GM19467 (cell line): ENCODE measurements around the gene PRKCE.

Source experiments
- ATAC-seq: cut with Tn5 transposase; IDR thresholded peaks from one replicate; pipeline ENCODE4 v1.9.1; 2021; ENCODE audit warnings: mild to moderate bottlenecking, moderate library complexity; ENCODE audit not compliant: unreplicated experiment

PRKCE gene

DNA sequence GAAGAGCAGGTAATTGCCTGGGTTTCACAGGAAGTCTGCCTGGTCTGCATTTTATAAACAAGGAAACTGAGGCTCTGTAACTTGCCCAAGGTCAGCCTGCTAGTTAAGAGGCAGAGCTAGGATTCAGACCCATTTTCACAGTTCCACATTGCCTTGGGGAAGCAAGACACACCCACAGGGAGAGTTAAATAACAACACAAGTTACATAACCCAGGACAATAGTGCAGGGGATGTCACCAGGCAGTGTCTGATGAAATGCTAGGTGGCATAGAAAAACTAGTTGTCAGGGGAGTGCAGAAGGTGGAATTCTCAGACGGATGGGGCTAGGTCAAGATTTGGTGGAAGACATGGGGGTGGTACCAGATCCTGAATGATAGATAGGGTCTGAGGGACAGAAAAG is 69.7 kb downstream of the PRKCE start:
- ATAC-seq = no peak

DNA sequence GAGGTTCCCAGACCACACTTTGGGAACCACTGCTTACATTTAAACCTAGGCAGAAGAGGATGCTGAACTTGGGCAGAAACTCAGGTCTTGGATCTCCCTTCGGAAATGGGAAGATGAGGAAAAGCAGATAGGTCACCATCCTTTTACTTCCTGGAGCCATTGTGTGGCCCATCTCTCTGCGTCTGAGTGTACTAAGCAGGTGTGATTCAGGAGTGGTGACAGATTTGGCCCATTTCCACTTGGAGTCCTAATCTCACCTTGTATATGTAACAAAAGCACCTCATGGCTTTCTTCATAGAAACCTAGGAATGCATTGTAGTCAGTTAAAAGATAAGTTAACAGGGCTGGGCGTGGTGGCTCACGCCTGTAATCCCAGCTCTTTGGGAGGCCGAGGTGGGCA is 71.0 kb downstream of the PRKCE start:
- ATAC-seq = no peak

DNA sequence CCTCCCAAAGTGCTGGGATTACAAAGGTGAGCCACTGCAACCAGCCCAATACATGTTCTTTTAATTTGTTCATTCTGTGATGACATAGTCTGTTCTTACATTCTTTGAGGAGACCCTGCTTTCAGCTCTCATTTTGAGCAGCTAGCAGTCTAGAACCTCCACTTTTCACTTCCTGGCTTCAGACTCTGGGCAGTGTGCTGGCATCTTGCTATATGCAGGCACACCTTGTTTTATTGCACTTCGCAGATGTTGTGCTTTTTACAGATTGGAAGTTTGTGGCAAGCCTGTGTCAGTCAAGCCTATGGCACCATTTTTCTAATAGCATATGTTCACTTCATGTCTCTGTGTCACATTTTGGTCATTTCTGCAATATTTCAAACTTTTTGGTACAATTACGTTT is 72.4 kb downstream of the PRKCE start:
- ATAC-seq = no peak

DNA sequence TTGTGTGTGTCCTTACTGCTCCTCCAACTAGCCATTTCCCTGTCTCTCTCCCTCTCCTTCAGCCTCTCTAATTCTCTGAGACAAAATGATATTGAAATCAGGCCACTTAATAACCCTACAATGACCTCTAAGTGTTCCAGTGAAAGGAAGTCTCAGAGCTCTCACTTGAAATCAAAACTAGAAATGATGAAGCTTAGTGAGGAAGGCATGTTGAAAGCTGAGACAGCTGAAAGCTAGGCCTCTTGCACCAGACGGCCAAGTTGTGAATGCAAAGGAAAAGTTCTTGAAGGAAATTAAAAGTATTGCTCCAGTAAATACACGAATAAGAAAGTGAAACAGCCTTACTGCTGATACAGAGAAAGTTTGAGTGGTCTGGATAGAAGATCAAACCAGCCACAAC is 72.9 kb downstream of the PRKCE start:
- ATAC-seq = no peak

DNA sequence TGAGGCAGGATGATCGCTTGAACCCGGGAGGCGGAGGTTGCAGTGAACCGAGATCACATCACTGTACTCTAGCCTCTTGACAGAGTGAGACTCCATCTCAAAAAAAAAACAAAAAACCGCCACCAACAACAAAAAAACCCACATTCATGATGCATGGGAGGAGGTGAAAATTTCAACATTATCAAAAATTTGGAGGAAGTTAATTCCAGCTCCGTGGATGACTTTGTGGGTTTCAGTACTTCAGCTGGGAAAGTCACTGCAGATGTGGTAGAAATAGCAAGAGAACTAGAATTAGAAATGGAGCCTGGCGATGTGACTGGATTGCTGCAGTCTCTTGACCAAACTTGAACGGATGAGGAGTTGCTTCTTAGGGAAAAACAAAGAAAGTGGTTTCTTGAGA is 74.3 kb downstream of the PRKCE start:
- ATAC-seq = no peak

DNA sequence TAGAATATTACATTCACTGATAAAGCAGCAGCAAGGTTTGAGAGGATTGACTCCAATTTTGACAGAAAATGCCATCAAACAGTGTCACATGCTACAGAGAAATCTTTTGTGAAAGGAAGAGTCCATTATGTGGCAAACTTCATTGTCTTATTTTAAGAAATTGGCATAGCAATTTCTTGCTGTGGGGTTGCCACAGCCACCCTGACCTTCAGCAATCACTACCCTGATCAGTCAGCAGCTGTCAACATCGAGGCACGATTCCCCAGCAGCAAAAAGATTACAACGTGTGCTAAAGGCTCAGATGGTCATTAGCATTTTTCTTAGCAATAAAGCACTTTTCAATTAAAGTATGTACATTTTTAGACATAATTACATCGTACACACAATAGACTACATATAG is 74.7 kb downstream of the PRKCE start:
- ATAC-seq = no peak

DNA sequence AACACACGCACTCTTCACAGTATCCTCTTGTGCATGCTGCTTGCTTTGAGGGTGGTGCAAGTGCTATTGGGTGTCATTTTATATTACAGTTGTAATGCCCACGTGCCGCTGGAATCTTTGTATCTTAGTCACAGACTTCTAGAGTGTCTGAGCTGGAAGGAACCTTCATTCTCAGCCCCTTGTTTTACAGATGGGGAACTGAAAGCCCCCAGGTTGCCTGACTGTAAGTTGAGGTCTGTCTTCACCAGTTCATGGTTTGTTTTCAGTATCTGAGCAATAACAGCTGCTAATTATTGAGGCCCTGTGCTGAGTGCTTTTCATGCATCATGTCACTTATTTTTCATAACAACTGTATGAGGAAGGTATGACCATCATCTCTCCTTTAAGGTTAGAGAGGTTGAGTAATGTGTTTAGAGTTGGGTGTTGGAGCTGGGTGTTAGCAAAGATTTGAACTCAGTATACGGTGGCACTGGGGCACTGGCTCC is 77.0 kb downstream of the PRKCE start:
- ATAC-seq = peak; percentile 70

DNA sequence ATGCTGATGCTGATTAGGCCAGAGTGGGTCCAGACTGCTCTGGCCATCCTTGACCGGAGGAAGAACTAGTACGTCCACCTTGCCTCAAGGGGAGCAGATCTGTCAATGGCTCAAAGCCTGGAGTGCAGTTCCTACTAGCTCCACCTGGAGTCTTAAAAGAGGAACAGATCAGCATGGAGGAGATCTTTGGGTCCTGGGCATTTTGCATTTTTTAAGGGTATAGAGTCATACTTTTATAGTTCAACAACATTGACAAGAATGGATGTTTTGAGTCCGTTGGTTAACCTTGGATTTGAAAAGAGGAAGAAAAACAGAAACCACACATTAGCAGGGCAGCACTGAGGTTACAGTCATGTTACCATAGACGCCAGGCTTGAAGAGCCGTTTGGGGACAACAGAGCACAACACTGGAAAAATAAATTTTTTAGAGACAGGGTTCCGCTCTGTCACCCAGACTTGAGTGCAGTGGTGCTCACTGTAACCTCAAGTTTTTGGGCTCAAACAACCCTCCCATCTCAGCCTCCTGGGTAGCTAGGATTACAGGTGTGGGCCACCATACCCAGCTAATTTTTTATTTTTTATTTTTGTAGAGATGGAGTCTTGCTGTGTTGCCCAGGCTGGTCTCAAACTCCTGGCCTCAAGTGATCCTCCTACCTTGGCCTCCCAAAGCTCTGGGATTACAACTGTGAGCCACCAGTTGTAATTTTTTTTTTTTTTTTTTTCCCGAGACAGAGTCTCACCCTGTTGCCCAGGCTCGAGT is 78.5 kb downstream of the PRKCE start:
- peak; percentile 48 for ATAC-seq

DNA sequence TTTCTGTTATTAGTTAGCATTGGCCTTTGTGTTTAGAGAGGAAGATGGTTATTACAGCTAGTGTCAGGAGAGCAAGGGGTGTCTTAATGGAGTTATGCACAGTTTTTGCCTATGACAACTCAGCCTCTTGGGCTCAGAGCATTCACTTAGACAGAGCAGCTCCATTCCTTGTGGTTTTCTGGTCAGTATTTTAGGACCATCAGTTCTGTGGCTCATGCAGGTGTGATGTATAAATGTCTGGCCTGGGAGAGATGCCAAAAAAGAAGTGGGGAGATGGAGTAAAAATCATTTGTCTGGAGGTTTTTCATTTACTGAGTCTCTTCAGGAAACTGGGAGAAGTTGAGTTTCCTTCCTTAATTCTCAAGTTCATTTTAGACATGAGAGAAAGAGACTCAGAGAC is 79.7 kb downstream of the PRKCE start:
- ATAC-seq = no peak

DNA sequence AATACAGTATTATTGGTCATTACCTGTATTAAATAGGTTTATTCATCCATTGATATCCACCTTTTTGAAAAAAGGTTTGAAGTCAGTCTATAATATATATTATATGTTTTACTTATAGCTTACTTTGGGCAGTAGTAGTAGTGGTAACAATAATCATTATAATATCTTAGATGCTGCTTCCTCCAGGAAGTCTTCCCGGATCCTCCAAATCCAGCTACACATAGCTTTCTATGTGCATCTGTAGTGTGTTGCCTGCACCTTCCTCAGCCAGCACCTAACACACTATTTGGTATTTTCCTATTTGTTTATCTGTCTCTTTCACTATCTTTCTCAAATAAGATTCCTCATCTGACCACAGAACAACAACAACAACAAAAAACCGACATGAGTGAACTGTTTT is 81.0 kb downstream of the PRKCE start:
- ATAC-seq = no peak

DNA sequence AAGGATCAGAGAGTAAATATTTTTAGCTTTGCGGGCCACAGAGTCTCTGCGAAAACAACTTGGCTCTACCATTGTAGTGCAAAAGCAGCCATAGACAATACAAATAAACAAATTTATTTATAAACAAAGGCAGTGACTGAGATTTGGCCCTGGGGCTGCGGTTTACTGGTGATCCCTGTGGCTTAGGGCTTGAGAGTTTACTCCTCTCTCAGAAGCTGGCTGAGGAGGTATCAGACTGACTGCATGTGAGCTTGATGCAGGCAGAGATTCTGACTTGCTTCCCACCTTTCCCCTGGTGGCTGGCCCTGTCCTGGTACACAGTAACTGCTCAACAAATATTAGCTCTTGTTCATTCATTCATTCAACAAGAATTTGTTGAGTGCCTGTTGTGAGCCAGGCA is 81.5 kb downstream of the PRKCE start:
- no peak for ATAC-seq

DNA sequence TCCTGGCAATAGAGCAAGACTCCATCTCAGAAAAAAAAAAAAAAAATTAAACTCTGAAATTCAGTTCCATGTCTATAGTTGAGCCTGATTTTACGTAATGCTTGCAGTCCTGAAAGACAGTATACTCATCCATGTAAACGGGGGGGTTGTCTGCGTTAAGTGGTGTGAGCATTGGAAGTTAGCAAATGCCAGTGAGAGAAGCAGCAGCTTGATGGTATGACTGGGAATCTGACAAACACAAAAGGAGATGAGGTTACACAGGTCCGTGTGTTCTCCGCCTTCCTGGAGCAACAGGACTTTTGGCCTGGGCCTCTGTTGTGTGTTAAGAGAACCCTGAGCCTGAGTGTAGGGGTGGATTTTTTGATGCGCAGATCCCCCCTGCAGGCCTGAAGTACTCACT is 82.9 kb downstream of the PRKCE start:
- no peak for ATAC-seq

DNA sequence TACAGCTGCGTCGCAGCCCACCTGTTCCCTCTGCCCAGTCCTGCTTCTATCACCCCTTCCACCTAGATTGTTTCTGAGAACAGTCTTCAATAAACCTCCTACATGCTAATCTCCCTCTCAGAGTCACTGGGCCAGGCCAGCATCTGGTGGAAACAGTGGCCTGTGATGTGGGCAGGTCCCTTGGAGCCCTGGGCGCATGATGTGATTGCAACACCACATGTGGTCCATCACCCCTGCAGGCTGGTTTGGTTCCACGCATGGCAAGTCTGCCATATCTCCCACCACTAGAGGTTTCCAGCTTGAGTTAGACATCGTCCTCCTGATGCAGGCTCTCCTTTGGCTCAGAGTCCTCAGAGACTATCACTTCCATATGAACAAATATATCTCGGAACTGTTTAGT is 83.5 kb downstream of the PRKCE start:
- no peak for ATAC-seq

DNA sequence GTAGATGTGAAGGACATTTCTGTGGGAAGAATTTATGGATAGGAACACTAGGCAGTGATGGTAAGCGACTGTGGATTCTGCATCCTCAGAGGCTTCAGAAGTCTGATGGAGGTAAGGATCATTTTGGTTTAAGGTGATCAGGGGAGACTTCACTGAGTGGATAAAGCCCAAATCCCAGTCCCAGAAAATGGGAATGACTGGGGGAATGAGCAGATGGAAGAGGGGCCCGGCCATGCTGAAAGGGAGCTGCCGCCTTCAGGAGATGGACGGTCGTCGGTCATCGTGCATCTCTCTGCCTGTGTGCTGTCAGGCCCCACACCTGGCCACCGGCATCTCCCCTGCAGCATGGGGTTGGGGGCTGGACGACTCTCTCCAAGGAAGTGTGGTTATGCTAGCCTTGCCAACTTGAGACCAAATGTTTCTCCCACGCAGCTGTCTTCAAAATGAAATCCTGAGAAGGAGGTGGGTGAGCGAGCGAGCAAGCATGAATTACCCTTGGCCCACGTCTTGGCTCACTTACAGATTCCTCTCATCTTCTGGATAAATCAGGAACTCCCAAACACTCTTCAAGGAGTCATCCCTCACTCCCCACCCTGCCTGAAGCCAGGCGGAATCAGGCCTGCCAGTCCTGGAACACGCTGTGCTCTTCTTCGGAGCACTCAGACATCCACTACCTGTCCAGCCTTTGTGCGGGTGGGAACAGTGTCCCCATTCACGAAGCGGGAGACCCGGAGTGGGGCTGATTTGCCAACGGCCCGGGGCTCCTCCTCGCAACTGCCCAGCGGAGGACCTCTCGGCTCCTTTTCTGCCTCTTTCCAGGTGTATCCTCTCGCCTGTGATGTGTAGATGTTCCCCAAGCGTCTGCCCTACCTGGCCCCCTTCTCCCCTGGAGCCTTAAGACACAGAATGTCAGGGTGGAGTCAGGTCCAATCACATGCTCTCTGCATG is 85.6 kb downstream of the PRKCE start:
- no peak for ATAC-seq

DNA sequence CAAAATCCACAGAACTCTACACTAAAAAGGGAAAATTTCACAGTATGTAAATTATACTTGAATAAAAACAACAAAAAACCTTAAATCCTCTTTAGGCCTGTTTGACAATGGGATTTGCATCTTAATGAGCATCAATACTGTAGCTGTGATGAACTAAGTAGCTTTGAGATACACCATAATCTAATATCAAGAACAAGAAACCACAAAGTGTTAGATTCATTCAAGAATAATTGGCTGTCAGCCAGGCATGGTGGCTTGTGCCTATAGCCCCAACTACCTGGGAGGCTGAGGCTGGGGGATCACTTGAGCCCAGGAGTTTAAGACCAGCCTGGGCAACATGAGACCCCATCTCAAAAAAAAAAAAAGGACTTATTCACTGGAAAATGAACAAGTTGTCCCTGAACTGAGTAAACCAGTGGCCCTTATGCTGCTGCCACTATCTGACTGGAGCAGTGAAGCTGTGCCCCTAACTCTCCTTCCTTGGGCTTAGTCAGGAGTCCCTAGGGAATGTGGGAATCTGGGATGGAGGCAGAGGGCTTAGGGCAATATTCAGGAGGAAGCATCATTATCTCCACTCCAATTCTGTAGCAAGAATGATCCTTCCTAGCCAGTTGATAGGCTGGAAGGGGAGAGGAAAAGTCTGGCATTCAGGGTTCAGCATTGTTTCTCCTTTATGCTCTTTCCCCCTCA is 88.5 kb downstream of the PRKCE start:
- ATAC-seq = no peak

DNA sequence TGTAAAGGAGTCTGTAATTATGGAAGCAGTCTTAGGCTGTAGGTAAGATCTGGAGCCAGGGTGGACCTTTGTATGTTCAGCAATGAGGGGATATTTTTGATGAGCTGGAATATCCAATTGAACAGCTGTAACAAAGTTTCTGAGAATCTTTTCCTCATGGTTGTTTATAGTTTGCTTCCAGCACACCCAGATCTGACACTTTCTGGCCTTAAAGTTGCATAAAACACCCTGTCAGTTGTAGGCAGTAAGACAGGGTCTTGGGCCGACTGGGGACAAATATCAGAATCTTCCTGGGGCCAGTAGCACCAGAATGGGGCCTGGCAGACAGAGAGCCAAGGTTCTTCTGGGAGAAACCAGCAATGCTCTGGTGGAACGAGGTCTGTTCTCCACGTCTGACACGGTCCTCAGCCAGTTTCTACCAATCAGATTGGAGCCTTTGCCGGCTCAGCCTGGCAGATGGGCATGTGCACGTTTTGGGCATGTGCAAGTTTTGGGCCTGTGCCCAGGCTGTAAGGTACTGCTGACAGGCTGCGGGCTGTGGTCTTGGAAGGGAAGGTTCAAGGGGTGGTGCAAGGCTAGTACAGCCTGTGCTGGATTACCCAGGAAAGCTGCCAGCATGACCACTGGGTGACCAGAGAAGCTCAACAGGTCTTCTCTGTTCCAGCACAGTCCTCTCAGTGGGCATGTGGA is 89.8 kb downstream of the PRKCE start:
- no peak for ATAC-seq

DNA sequence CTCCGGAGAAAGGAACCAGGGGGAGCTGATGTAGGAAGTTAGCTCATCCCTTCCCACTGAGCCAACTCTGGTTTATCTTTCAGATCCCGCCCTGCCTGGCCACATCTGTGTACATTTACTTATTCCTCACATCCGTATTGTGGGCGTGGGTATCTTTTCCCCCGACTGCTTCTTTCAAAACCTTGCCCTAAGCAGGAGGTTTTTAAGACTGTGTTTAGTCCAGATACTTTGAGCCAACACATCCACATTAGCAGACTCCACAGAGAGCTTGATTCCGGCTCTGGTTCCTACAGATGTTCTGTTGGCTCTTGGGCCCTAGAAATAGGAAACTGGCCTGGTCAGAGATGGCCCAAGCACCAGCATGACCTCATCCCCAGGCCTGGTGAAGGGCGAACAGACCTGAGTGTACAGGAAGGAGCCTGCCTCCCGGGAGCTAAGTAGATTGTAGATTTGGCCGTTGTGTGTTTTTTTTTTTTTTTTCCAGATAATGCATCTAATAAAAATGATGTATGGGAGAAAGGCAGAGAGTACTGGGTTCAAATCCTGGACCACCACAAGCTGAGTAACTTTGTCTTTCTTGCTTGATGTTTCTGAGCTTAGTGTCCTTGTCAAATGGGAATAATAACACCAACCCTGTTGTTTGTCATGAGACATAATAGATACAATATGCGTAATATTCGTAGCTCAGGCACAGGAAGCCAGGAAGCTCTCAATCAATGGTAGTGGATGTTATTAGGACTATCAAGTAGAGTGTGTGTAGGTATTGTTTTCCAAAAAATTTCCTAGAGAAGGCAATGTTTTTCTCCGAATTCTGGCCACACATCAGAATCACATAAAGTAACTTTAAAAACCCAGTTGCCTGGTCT is 92.3 kb downstream of the PRKCE start:
- ATAC-seq = no peak

DNA sequence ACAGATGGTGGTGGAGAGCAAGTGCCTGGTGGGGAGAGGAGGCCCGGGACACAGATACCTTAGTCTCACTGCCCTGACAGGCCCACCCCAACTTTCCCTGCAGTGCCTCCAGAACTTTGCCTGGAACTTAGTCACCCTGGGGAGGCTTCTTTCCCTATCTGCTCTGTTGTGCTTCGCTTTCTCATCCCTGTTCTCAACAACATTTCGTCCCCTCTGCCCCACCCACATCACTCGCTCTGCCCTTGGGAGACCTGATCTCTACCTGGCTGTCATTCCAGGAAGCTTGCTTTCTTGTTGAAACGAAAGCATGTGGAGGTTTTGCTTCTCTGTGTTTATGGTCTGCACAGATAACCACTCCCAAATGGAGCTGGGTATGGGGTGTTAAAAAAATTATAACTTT is 93.8 kb downstream of the PRKCE start:
- no peak for ATAC-seq

DNA sequence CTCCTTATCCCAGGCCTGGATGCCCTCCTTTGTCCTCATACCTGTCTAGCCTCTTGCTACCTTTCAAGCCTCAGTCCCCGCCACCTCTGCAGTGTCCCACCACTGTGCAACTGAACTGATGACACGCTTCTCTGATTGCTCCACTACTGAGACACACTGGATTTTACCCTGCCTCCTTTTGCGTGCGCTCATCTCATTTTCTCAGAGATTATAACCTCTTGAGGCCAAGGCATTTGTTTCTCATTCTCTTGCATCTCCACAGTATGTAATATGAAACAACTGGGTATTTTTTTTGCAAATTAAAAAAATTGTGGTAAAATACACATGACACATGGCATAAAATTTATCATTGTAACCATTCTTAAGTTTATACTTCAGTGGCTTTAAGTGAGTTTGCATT is 95.4 kb downstream of the PRKCE start:
- no peak for ATAC-seq

DNA sequence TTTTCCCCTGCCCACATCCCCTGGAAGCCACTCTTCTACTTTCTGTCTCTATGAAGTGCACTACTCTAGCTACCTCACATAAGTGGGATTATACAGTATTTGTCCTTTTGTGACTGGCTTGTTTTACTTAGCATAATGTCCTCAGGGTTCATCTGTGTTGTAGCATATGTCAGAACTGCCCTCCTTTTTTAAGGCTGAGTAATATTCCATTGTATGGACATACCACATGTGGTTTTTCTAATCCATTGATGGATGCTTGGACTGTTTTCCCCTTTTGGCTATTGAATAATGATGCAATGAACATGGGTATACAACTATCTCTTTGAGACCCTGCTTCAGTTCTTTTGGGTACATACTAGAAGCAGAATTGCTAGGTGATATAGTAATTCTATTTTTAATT is 95.9 kb downstream of the PRKCE start:
- no peak for ATAC-seq
